SKM-1 treated with dmso at 0.1 percent for 144 hours (cell line): Measurements from ENCODE around the gene PRDM15.

Source experiments
- DNase-seq: peaks from one replicate; lab custom pipeline; 2025; ENCODE audit not compliant: unreplicated experiment; lab: John Stamatoyannopoulos, UW

PRDM15 gene, protein sequence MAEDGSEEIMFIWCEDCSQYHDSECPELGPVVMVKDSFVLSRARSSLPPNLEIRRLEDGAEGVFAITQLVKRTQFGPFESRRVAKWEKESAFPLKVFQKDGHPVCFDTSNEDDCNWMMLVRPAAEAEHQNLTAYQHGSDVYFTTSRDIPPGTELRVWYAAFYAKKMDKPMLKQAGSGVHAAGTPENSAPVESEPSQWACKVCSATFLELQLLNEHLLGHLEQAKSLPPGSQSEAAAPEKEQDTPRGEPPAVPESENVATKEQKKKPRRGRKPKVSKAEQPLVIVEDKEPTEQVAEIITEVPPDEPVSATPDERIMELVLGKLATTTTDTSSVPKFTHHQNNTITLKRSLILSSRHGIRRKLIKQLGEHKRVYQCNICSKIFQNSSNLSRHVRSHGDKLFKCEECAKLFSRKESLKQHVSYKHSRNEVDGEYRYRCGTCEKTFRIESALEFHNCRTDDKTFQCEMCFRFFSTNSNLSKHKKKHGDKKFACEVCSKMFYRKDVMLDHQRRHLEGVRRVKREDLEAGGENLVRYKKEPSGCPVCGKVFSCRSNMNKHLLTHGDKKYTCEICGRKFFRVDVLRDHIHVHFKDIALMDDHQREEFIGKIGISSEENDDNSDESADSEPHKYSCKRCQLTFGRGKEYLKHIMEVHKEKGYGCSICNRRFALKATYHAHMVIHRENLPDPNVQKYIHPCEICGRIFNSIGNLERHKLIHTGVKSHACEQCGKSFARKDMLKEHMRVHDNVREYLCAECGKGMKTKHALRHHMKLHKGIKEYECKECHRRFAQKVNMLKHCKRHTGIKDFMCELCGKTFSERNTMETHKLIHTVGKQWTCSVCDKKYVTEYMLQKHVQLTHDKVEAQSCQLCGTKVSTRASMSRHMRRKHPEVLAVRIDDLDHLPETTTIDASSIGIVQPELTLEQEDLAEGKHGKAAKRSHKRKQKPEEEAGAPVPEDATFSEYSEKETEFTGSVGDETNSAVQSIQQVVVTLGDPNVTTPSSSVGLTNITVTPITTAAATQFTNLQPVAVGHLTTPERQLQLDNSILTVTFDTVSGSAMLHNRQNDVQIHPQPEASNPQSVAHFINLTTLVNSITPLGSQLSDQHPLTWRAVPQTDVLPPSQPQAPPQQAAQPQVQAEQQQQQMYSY

DNA sequence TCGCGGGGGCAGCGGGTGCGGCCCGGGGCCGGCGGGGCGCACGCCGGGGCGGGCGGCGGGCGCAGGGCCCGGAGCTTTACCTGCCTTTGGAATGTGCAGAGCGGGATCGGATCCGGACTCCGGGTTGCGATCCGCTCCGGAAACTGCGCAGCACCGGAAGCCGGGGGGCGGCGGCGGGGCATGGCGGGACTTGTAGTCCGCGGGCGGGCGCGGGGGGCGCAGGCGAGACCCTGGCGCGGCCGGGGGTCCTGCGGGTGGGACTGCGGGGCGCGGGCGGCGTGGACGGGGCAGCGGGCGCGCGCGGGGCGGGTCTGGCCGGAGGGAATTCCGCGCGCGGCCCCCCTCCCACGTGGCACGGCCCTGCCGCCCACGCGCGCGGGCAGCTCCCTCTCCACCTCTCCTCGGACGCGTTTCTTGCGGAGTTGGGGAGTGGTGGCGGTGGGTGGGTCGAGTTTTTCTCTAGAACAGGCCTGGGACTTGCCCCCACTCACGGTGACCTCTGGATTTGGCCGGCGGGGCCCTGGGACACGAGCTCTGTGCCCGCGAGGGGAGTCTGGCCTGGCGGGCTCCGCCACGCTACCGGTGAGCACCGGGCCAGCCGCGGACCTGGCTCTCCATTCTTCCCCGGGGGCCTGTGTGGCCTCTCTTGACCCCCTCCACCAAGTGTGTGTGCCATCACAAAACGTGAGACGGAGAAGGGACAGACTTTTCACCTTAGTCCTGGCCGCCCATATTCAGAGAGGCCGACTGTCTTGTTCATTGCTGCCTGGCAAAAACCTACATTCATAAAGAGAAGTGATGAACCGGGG is at the start of gene PRDM15:
Gene PRDM15, minus strand, starts transcription at position 155 of the 809 bp plus-strand sequence. CDS start 18,981 bp downstream, outside the sequence.
- peak; percentile 39 for DNase-seq

DNA sequence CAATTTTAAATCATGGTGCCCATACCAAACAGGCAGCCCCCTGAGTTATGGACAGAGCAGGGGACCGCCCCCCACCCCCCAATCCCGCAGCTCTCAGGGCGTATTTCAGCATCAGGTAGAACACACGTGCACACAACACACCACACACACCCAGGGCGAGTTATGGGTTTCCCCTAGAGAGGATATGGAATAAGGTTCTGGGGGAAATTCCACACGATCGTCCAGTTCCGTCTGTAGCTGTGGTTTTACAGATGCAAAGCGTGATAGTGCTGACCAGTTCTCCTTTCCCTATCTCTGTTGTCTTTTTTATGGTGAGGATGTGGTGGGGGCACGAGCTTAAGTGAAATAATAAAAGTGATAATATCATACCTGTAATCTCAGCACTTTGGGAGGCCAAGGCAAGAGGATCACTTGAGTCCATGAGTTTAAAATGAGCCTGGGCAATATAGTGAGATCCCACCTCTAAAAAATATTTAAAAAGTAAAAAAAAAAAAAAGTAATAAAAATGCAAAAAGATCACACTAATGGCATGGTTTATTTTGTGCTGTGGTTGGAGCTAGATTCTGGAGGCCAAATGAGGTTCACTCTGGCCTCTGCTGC is 49.6 kb upstream of the PRDM15 start:
- peak; percentile 37 for DNase-seq

GRCh38 chr21:41927727-41928409 is 48.7 kb upstream of the PRDM15 start:
- peak; percentile 54 for DNase-seq

GRCh38 chr21:41926807-41927171 is 47.6 kb upstream of the PRDM15 start:
- DNase-seq: no peak

DNA sequence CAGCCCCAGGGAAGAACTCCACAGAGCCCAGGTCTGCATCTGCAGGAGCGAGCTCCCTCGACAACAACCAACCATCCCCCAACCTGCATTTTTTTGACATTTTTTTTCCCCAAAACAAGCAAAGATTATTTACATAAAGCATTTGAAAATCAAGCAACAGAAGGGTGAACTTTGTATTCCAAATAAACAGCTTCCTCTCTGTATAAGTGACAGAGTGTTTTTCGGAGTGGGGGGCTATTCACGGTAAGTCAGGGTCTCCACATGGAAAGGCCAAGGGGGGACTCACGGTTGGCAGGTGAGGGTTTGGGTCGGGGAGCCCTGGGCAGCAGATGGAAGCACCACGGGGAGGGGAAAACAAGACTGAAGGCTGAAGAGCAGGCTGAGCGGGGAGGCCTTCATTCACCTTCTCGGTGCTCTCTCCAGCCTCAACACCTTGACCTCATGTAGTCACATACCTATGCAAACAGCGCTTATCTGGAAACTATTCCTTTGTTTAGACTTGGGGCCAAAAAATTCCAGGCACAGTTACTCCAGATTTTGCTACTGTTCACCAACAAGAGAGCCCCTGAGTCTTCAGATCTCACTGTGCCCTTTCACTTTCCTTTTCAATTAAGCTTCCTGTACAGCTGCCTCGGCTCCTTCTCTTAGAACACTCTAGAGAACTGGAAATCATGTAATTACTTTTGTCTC is 47.1 kb upstream of the PRDM15 start:
- no peak for DNase-seq

DNA sequence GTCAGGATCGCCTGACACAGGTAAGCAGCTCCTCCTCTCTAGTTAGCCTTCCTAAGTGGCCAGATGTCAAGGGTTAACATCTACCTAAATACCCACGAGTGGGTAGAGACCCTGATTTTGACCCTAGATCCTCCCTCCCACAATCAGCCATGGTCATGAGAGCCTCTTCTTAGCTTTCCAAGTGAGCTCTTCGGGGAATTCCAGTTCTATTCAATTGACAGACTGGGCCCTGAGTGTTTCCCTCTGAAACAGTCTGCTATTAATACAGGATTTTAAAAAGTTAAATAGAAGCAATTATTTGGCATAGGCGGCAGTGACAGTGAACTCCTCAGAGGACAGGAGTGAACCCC is 46.6 kb upstream of the PRDM15 start:
- no peak for DNase-seq

DNA sequence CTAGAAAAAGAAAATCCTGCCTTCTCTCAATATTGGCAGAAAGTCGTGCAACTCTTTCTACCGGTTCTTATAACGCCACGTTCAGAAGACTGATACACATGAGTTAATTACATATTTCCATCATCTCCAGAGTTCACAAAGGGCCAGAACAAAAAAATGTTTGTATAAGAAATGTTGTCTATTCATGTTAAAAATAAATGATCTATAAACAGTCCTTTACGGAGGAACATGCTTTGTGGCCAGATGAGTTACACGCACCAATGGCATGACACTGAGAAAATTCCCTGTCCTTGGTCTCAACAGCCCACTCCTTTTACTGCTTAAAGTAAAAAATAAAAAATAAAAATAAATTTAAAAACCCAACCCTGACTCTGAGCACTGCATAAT is 45.2 kb upstream of the PRDM15 start:
- no peak for DNase-seq

DNA sequence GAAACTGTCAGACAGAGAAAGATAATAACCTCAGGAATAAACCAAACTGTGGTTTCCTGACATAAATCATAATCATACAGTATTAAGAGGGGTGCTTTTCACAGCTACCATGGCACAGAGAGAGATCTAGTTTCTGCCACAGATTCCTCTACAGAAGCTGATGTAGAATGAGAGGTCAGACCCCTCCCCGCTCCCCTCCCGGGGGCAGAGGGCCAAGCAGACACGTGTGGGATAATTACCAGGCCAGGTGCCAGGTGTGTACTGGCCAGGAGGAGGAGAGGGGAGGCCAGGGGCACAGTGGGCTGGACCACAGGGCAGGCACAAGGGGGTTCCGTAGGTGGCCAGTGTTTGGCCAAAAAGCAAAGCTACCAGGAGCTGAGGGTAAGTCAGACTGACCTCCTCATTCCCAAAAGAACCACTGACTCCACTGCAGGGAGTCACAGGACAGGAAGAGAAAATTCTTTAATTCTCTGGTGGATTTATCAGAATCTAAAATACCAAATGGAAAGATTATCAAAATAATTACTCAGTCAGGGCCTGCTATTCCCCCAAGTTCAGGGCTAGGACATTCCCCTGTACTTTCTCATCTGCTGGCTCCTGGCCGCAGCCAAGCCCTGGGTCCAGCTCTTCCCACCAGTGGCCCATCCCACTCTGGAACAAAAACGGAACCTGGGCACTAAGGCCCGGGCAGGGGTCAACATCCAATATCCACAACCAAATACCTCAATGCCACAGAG is 44.7 kb upstream of the PRDM15 start:
- DNase-seq: no peak

DNA sequence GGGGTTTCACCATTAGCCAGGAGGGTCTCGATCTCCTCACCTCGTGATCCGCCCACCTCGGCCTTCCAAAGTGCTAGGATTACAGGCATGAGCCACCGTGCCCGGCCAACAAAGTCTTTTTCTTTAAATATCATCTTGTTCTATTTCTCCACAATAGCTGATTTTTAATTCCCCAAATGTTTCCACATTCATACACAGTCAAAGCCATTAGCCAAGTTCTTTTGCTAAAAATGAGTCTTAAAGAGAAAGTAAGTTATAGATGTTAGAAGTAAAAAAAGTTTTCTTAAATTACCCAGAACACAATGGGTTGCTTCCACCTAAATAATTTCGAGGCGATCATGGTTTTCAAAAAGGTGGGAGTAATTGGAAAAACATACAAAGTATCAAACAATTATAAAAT is 44.0 kb upstream of the PRDM15 start:
- DNase-seq: no peak

DNA sequence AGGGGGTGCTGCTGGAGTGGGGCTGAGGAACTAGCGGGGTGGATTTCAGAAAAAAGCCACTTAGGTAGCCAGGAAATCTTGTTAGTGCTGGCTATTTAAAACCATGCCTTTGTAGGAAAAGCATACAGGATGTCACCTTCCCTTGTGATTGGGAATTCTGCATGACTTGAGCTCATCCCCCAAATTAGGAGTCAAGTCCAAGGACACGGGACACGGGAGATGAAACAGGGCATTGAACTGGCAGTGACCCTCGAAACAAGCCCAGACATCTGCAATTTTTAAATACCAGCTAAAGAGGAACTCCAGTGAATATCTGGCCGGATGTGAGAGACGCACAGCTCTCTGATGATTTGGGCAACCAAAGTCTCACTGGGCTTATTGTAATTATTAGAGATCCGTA is 41.9 kb upstream of the PRDM15 start:
- no peak for DNase-seq

DNA sequence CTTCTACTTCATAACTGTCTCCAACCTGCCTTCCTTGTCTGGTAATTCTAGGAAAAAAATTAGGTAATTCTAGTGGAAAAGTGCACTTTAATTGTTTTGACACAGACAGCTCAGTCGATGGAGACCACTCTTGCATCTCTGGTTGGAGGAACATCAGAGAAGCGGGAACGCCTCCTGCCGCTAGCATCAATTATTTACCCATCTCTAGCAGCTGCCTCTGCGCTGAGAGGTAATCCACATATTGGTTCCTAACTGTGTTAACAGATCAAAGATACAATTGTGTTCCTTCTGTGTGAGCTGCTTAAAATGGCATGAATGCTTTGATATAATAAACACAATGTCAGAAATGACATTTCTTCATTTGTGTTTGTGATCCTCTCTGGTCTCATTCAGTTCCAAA is 41.3 kb upstream of the PRDM15 start:
- DNase-seq: no peak

DNA sequence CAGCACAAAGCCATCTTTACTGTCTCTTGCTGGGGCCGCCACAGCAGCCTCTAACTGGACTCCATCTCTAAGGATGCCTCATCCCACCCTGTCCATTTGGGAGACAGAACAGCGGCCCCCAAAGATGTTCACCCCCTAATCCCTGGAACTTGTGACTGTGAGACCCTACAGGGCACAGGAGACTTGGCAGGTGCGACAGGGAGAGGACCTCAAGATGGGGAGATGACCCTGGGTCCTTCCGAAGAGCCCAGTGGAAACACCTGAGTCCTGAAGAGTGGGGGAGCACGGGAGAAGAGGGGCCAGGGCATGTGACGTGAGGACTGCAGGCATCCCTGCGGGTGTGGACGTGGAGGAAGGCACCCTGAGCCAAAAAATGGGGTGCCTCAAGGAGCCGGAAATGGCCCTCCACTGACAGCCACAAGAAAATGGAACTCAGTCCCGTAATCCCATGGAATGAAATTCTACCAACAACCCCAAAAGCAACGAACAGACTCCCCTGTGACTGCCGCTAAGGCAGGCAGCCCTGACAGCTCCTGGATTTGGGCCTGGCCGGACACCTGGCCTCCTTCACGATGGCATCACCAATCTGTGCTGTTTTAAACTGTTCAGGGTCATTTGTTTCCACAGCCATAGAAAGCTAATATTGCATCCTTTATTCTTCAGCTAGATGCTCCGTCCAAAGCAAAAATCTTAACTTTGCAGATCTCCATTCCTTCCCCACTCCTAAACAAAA is 40.7 kb upstream of the PRDM15 start:
- DNase-seq: no peak

DNA sequence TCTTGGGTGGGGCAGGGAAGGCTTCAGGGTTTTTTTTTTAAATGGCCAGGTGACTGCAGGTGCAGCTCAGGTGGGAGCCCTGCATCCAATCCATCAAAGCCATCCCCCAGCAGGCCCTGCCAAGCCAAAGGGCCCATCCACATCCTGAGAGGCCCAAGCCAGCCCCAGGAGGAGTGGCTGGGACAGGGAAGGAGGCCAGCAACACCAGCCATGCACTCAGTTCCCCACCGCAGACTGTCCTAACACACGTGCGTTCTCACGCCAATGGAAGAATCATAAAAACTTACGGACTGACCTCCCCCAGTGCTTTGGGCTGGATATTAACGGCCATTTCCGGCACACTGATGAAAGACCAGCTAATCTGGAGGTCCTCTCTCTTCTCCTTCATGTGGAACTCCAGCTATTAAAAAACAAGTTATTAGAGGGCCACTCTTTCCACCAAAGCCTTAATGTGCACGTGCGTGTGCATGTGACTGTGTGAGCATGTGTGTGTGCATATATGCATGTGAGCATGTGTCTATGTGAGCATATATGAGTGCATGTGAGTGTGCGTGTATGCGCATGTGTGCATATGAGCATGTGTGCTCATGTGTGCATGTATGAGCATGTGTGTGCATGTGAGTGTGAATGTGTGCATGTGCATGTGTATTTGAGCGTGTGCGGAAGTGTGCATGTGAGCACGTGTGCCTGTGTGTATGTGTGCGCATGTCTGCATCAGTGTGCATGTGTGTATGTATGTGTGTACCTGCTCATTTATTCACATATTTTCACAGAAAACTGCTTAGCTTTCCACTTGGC is 39.6 kb upstream of the PRDM15 start:
- no peak for DNase-seq

DNA sequence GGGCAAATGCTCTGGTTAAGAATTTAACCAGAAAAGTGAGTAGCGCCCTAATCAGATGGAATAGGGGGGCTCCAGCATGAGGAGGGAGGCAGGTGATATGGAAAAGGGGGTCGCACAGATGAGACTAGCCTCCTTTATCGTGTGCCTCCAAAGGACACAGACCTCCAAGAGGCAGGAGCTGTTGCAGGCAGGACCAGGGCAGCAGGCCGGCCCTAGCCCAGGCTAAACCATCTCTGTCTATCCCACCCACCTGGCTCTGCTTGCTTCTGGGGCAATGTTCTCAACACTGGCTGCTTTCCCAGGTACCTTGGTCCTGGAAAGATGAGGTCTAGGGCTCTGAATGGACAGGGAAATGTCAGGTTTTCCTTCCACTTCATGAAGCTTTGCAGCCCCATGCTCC is 38.4 kb upstream of the PRDM15 start:
- DNase-seq: no peak

DNA sequence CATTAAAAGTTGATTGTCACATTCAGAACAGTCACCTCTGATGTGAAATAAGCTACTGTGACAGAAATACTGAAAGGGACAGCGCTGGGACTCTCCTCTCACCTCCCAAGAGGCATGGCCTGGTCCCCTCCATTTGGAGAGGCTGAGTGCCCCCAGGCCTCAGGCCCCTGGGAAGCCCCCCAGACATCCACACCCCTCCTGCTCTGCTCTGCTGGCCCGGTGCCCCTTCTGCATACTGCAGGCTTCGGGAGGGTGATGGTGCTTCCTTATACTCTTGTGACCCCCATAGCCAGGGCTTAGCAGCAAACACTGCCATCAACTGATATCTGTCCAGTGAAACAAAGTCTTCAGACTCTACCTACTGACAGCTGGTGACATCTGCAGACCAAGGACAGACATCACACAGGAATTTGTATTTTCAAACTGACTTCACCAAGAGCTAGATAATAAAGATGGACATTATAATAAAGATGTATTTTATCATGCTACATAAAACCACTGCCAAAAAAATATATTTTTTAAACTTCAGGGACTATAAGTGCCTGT is 37.8 kb upstream of the PRDM15 start:
- no peak for DNase-seq

GRCh38 chr21:41914965-41915364 is 35.8 kb upstream of the PRDM15 start:
- no peak for DNase-seq

DNA sequence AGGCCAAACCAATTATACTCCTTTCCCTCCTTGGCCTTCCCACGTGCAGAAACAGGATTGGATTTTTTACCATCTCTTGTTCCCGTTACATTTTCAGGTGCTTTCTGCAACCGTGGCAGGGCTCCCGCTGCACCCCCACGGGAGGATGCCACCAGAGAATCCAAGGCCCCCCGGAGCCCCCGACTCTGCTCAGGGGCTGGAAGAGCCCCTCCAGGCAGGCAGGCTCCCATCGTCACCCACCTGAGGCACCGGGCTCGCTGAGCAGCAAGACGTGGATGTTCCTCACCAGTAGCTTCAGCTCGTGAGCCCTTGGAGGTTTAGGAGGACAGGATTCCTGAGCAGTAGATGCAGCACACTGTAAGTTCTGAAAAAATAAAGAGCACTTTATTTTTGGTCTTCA is 35.2 kb upstream of the PRDM15 start:
- no peak for DNase-seq
